ENCODE measurements around the gene MVB12B.
A peak's percentile ranks its signal among the peaks of the same experiment; 100 is the strongest.

MVB12B gene

GRCh38 chr9:126527109-126527825 is 200.6 kb downstream of the MVB12B start:
- TF ChIP-seq CTCF (conservative IDR thresholded peaks at IDR 0.05; ENCODE audit: control insufficient read depth, insufficient read depth, low read depth, low read length), result no peak
- H3K4me3 ChIP-seq (ENCODE audit: control insufficient read depth, low read depth, low read length), result no peak overlapping the region
- no peak for DNase-seq (ENCODE audit: low read depth)

DNA sequence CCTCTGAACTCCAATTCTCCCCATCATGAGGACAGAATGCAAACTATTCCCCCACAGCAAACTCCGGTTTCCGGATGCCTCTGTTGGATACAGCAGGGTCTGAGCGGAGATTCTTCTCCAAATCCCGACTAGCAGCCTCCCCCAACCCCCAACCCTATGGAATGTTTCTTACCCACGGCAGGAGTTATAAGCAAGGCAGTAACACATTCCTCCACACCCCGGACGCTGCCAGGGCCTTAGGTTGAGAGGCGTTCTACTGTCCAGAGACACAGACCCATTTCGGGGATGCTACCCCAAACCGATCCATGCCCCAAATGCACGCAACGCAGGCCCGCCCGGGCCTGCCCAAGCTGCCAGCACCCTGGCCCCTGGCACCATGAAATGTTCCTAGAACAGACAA is 201.5 kb downstream of the MVB12B start:
- H3K4me3 ChIP-seq (ENCODE audit: control insufficient read depth, low read depth, low read length), result no peak overlapping the region
- TF ChIP-seq CTCF (conservative IDR thresholded peaks at IDR 0.05; ENCODE audit: control insufficient read depth, insufficient read depth, low read depth, low read length), result no peak

GRCh38 chr9:126528915-126529314 is 202.3 kb downstream of the MVB12B start:
- DNase-seq (ENCODE audit: low read depth), result no peak
- no peak for TF ChIP-seq CTCF (conservative IDR thresholded peaks at IDR 0.05; ENCODE audit: control insufficient read depth, insufficient read depth, low read depth, low read length)
- H3K4me3 ChIP-seq (ENCODE audit: control insufficient read depth, low read depth, low read length), result no peak overlapping the region

More for the DNA sequence above, 201.5 kb downstream of the MVB12B start:
- no peak for DNase-seq (ENCODE audit: low read depth)

DNA sequence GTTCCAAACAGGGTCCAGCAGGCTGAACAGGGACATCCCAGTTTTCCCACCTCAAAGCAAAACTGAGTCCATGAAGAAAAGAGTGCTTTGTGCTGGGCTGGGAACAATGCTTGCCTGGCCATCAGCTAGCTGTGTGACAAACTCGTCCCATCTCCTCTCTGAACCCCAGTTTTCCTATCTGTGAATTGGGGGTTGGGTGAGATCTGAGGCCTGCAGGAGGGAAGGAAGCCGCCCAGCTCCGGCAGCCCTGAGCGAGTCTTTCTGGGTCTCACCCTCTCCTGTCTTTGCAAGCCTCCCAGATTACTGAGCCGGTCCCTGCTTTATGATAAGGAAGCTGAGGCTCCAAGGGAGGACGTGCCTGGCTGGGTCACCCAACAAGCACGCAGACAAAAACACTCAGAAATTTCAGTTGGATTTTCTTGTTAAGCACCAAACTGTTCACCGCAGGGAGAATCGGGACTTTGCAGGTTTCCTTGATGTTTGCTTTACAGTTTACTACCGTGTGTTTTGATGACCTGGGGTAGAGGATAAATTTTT is 204.5 kb downstream of the MVB12B start:
- DNase-seq (ENCODE audit: low read depth), result no peak
- no peak overlapping the region for H3K4me3 ChIP-seq (ENCODE audit: control insufficient read depth, low read depth, low read length)
- no peak for TF ChIP-seq CTCF (conservative IDR thresholded peaks at IDR 0.05; ENCODE audit: control insufficient read depth, insufficient read depth, low read depth, low read length)

GRCh38 chr9:126531591-126531990 is 205.0 kb downstream of the MVB12B start:
- TF ChIP-seq CTCF (conservative IDR thresholded peaks at IDR 0.05; ENCODE audit: control insufficient read depth, insufficient read depth, low read depth, low read length), result no peak
- no peak overlapping the region for H3K4me3 ChIP-seq (ENCODE audit: control insufficient read depth, low read depth, low read length)
- DNase-seq (ENCODE audit: low read depth), result no peak

DNA sequence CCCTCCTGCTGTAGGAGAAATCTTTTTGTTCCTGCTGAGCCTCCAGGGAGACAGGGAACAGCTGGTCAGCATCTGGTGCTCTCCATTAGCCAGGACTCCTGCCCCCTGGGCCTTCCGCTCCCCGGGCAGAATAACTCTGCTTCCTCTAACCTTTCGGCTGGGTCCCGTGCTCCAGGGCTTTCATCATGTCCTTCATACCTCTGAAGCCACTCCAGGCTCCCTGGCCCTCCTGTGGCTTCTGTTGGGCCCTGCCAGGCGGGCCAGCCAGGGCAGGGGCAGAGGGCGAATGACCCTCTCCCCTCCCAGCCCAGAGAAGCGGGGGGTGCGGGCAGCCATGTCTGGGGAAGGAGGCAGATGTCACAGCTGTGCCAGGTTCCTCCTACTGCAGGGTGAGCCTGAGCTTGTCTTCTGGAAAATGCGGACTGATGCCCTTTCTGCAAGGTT is 205.4 kb downstream of the MVB12B start:
- TF ChIP-seq CTCF (conservative IDR thresholded peaks at IDR 0.05; ENCODE audit: control insufficient read depth, insufficient read depth, low read depth, low read length), result no peak
- peak; percentile 10 for DNase-seq (ENCODE audit: low read depth)
- H3K4me3 ChIP-seq (ENCODE audit: control insufficient read depth, low read depth, low read length), result no peak overlapping the region

Measured in fibroblast of mammary gland (primary cell).